WTC11 (cell line): ENCODE data around the gene AKR7A2. TPM values are rescaled to one million over a fixed set of nuclear protein-coding genes. Genes with fewer than 3 reads are reported as not detected.
A peak's percentile ranks its signal among the peaks of the same experiment; 100 is the strongest.

Source experiments
- ATAC-seq: fragments of 200-7000 bp; cut with Tn5 transposase; 2 replicates; pipeline ENCODE4 v1.10.0; 2021; ENCODE audit warnings: mild to moderate bottlenecking, moderate library complexity
- CTCF ChIA-PET: fragments of 300-600 bp; sonication (Branson Sonifier 250); formaldehyde crosslinking; loops from one replicate; lab custom pipeline; 2021; ENCODE audit warnings: antibody characterized with exemption; lab: Charles Lee
- POLR2A ChIA-PET: fragments of 350-600 bp; sonication (Branson Sonifier 250); formaldehyde crosslinking; loops from one replicate; lab custom pipeline; 2021; ENCODE audit warnings: antibody characterized with exemption; lab: Charles Lee
- DNase-seq: peaks from one replicate; pipeline ENCODE4 v3.0.0; 2021; ENCODE audit warnings: low spot score
- H3K27ac Mint-ChIP-seq: 2 replicates; pipeline ENCODE4 v1.8.0; 2021; ENCODE audit warnings: mixed read lengths
- H3K27me3 Mint-ChIP-seq: 2 replicates; pipeline ENCODE4 v1.8.0; 2021; ENCODE audit warnings: low read depth, mild to moderate bottlenecking, moderate library complexity, mixed read lengths
- H3K36me3 Mint-ChIP-seq: 2 replicates; pipeline ENCODE4 v1.8.0; 2021; ENCODE audit warnings: mixed read lengths
- H3K4me1 Mint-ChIP-seq: 2 replicates; pipeline ENCODE4 v1.8.0; 2022; ENCODE audit warnings: mixed read lengths
- H3K4me3 Mint-ChIP-seq: 2 replicates; pipeline ENCODE4 v1.8.0; 2021; ENCODE audit warnings: mild to moderate bottlenecking, moderate library complexity, mixed read lengths
- H3K9me3 Mint-ChIP-seq: 2 replicates; pipeline ENCODE4 v1.8.0; 2021; ENCODE audit warnings: mixed read lengths
- CREM ChIP-seq: sonication (generic); formaldehyde crosslinking; IDR thresholded peaks from 2 replicates; pipeline ENCODE4 v1.8.1; 2022; ENCODE audit warnings: mild to moderate bottlenecking, missing genetic modification reagents, moderate library complexity
- ETV6 ChIP-seq: sonication (generic); formaldehyde crosslinking; IDR thresholded peaks from 2 replicates; pipeline ENCODE4 v1.8.1; 2022; ENCODE audit warnings: mild to moderate bottlenecking, missing genetic modification reagents
- FOXJ3 ChIP-seq: sonication (generic); formaldehyde crosslinking; IDR thresholded peaks from 2 replicates; pipeline ENCODE4 v1.9.0; 2021; ENCODE audit warnings: missing genetic modification reagents, mild to moderate bottlenecking, borderline replicate concordance
- GTF2I ChIP-seq: fragments of 250-450 bp; sonication (Bioruptor Pico); conservative IDR thresholded peaks from 2 replicates; pipeline ENCODE4 v1.4.0; 2021; ENCODE audit warnings: mild to moderate bottlenecking
- MXD4 ChIP-seq: fragments of 250-450 bp; sonication (Bioruptor Pico); IDR thresholded peaks from 2 replicates; pipeline ENCODE4 v1.8.0; 2021; ENCODE audit warnings: mild to moderate bottlenecking, moderate library complexity, borderline replicate concordance
- MYBL2 ChIP-seq: sonication (generic); formaldehyde crosslinking; IDR thresholded peaks from 2 replicates; pipeline ENCODE4 v1.8.1; 2023; ENCODE audit warnings: mild to moderate bottlenecking, moderate library complexity, missing genetic modification reagents
- NFE2L1 ChIP-seq: sonication (generic); formaldehyde crosslinking; IDR thresholded peaks from 2 replicates; pipeline ENCODE4 v1.8.1; 2023; ENCODE audit warnings: missing genetic modification reagents
- NFYB ChIP-seq: sonication (generic); formaldehyde crosslinking; conservative IDR thresholded peaks from 2 replicates; pipeline ENCODE4 v1.8.0; 2022; ENCODE audit warnings: low read depth, missing genetic modification reagents
- PRRX2 ChIP-seq: fragments of 250-450 bp; sonication (Bioruptor Pico); IDR thresholded peaks from 2 replicates; pipeline ENCODE4 v1.8.0; 2021; ENCODE audit warnings: mild to moderate bottlenecking
- RELA ChIP-seq: sonication (generic); formaldehyde crosslinking; IDR thresholded peaks from 2 replicates; pipeline ENCODE4 v1.8.1; 2022; ENCODE audit warnings: missing genetic modification reagents, mild to moderate bottlenecking, borderline replicate concordance
- SOX15 ChIP-seq: fragments of 250-450 bp; sonication (Bioruptor Pico); IDR thresholded peaks from 2 replicates; pipeline ENCODE4 v1.9.0; 2021; ENCODE audit warnings: mild to moderate bottlenecking
- SP1 ChIP-seq: sonication (generic); formaldehyde crosslinking; conservative IDR thresholded peaks from 2 replicates; pipeline ENCODE4 v1.8.1; 2022; ENCODE audit warnings: missing genetic modification reagents
- TCF7 ChIP-seq: sonication (generic); formaldehyde crosslinking; IDR thresholded peaks from 2 replicates; pipeline ENCODE4 v1.8.0; 2022; ENCODE audit warnings: mild to moderate bottlenecking, low read depth, missing genetic modification reagents, moderate library complexity
- ZBTB21 ChIP-seq: sonication (generic); formaldehyde crosslinking; IDR thresholded peaks from 2 replicates; pipeline ENCODE4 v1.8.1; 2023; ENCODE audit warnings: mild to moderate bottlenecking, missing genetic modification reagents, borderline replicate concordance
- ZNF263 ChIP-seq: sonication (generic); formaldehyde crosslinking; IDR thresholded peaks from 2 replicates; pipeline ENCODE4 v1.8.1; 2022; ENCODE audit warnings: low read depth, mild to moderate bottlenecking, moderate library complexity, missing genetic modification reagents
- ZNF317 ChIP-seq: sonication (generic); formaldehyde crosslinking; IDR thresholded peaks from 2 replicates; pipeline ENCODE4 v1.8.1; 2023; ENCODE audit warnings: low read depth, mild to moderate bottlenecking, moderate library complexity, missing genetic modification reagents, borderline replicate concordance
- ZNF416 ChIP-seq: fragments of 250-450 bp; sonication (Bioruptor Pico); IDR thresholded peaks from 2 replicates; pipeline ENCODE4 v1.9.0; 2021; ENCODE audit warnings: mild to moderate bottlenecking, inconsistent platforms
- ZNF423 ChIP-seq: fragments of 250-450 bp; sonication (Bioruptor Pico); IDR thresholded peaks from 2 replicates; pipeline ENCODE4 v2.1.2; 2022; ENCODE audit warnings: mild to moderate bottlenecking, moderate library complexity
- total RNA-seq: library from RNA; stranded (reverse); gene quantifications from 3 replicates; pipeline ENCODE4 v1.2.3, GENCODE V29; 2021
- TF ChIP-seq, protein P1 (sequence below): fragments of 250-450 bp; sonication (Bioruptor Pico); IDR thresholded peaks from 2 replicates; pipeline ENCODE4 v2.1.2; 2022; ENCODE audit warnings: mild to moderate bottlenecking, moderate library complexity
- TF ChIP-seq, protein P2 (sequence below): fragments of 250-450 bp; sonication (Bioruptor Pico); IDR thresholded peaks from 2 replicates; pipeline ENCODE4 v1.9.0; 2021; ENCODE audit warnings: moderate library complexity, mild to moderate bottlenecking, inconsistent platforms, borderline replicate concordance
- TF ChIP-seq, protein P3 (sequence below): fragments of 250-450 bp; sonication (Bioruptor Pico); IDR thresholded peaks from 2 replicates; pipeline ENCODE4 v1.9.0; 2021; ENCODE audit warnings: mild to moderate bottlenecking

The AKR7A2 gene
- total RNA-seq, 1 experiment from 2014 or later: 43.4 TPM

DNA sequence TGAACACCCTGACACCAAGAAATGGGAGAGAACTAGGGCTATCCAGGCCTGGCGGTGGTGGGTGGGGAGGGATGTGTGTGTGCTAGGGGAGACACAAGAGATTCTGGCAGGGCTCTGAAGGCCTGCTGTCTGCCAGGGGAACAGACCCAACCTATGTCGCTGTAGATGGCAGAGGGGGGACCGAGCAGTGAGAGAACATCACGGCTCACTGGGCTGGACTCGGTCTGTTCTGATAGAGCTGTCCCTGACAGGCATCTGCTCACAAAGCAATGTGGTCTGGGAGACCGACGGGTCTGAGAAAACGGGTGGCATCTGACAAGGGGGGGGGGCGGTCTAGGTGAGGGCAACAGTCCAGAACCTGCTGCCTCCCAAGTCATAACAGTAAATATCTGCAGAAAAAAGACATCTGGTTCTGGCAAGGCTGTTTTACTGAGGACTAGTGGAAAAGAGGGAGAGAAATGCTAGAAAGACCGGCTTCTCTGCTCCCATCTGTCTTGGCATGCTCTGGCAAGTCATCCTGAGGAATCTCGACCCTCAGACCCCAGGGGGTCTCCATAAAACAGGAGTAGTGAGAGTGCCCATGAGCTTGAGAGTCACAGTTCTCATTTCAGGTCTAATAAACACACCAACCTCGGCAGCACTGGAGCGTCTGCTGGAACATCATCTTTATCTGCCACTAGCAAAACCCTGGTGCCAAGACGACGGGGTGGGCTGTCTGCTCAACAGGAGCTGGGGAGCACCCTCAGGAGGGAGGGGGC, 36.7 kb upstream of the AKR7A2 start (continued):
- TF ChIP-seq, protein P1, sequence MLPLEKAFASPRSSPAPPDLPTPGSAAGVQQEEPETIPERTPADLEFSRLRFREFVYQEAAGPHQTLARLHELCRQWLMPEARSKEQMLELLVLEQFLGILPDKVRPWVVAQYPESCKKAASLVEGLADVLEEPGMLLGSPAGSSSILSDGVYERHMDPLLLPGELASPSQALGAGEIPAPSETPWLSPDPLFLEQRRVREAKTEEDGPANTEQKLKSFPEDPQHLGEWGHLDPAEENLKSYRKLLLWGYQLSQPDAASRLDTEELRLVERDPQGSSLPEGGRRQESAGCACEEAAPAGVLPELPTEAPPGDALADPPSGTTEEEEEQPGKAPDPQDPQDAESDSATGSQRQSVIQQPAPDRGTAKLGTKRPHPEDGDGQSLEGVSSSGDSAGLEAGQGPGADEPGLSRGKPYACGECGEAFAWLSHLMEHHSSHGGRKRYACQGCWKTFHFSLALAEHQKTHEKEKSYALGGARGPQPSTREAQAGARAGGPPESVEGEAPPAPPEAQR (CRISPR knock-in tag): no peak
- TF ChIP-seq GTF2I (CRISPR knock-in tag) (no peak), MYBL2 (CRISPR knock-in tag) (no peak), NFE2L1 (CRISPR knock-in tag) (no peak), ZNF263 (no peak), TCF7 (CRISPR knock-in tag) (no peak)

DNA sequence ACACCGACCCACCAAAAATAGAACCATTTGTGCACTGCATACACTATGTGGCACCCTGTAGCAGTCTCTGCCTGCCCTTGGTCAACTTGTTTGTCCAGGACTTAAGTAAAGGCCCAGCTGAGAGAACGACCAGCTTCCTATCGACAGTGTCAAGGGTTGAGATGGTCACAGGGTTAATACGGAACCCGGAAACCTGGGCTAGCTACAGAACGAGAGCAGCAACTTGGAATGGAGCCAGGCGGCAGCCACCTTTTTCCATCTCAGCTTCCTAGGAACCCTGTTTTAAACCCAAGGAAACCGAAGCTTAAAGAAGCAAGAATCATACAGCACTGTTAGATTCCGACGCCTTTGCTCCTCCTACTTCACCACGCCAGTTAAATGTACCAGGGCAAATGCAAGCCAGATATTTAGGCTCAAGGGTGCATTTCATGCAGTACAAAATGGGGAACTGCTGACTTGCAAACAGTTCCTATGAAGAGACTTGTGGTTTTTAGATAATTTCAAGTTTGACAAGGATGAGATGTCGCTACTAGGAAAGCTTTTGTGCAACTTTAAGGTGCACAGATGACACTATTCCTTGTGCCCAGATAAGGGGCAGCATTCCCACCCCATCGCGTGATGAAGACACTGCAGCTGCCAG, 35.7 kb upstream of the AKR7A2 start:
- Mint-ChIP-seq H3K9me3 (no peaks in the 10 kb centered on the region), H3K27ac (no peak overlapping the region)
- CTCF ChIA-PET: interaction anchor here (1.1 to 2.0 kb wide), 3 partner anchors 13 to 306 kb away, joined by 4 to 5 read pairs (median 4); no protein-coding TSS in a partner anchor

DNA sequence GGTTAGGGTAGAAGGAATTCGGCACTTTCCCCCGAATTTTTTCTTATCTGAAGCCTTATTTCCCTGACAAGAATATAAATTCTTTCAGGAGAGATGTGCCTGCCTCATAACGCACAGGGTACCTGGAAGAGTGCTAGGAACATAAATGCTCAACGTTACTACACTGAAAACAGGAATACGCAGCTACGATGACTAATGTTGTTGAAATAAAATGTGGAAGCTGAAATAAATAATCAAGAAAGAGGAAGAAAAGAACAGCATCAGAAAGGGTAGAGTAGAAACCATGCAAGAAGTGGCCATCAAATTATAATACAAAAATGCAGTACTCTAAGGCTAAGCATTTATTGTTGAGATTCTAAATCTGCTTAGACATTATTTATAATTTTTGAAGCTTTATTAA, 34.1 kb upstream of the AKR7A2 start:
- no peak for ATAC-seq
- no peak for DNase-seq
- TF ChIP-seq ZBTB21 (CRISPR knock-in tag): no peak
- TF ChIP-seq, protein P1 (CRISPR knock-in tag): no peak
- H3K4me3 Mint-ChIP-seq: no peak overlapping the region
- no peaks in the 10 kb centered on the region for H3K9me3 Mint-ChIP-seq
- peak overlapping the region; percentile 19; the same call in 1 of the 2 replicates for H3K27ac Mint-ChIP-seq
- POLR2A ChIA-PET: no interaction called here
- CTCF ChIA-PET: interaction anchor here (0.6 to 2.3 kb wide), 5 partner anchors 40 to 316 kb away, joined by 3 to 14 read pairs (median 3); no protein-coding TSS in a partner anchor
- peaks cover 17% of the 10 kb centered on the region for H3K36me3 Mint-ChIP-seq
- H3K27me3 Mint-ChIP-seq: no peaks in the 10 kb centered on the region
- H3K4me1 Mint-ChIP-seq: peaks cover 10% of the 10 kb centered on the region

More for the DNA sequence above, 35.7 kb upstream of the AKR7A2 start:
- POLR2A ChIA-PET: no interaction called here
- H3K36me3 Mint-ChIP-seq: peaks cover 26% of the 10 kb centered on the region
- TF ChIP-seq, protein P1 (CRISPR knock-in tag): no peak
- TF ChIP-seq MXD4 (no peak), PRRX2 (CRISPR knock-in tag) (no peak), SOX15 (CRISPR knock-in tag) (no peak), ZNF416 (CRISPR knock-in tag) (no peak), SP1 (CRISPR knock-in tag) (no peak)
- TF ChIP-seq, protein P2, sequence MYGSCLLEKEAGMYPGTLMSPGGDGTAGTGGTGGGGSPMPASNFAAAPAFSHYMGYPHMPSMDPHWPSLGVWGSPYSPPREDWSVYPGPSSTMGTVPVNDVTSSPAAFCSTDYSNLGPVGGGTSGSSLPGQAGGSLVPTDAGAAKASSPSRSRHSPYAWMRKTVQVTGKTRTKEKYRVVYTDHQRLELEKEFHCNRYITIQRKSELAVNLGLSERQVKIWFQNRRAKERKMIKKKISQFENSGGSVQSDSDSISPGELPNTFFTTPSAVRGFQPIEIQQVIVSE (CRISPR knock-in tag): no peak
- H3K4me3 Mint-ChIP-seq: no peak overlapping the region
- DNase-seq (no peak), ATAC-seq (no peak)
- peaks cover 4% of the 10 kb centered on the region for H3K4me1 Mint-ChIP-seq
- H3K27me3 Mint-ChIP-seq: no peaks in the 10 kb centered on the region

DNA sequence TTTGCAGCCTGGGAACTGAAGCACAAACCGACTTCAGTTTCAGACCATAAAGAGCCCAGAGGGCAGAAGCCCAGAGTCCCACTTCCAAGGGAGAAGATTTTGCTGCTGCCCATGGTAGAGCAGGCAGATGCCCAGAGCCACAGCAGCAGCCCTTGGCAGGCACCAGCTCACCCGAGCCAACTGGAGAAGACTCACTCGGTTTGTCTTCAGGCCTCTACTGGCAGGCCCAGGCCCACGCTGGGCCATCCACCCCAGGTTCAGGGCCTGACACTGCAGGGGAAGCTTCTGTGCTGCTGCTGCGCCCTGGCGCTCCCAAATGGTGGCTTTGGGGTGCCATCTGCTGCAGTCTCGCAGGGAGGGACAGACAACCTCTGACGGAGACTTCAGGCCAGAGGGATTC, 33.4 kb upstream of the AKR7A2 start:
- POLR2A ChIA-PET: no interaction called here
- Mint-ChIP-seq H3K9me3 (no peaks in the 10 kb centered on the region), H3K4me1 (peaks cover 14% of the 10 kb centered on the region), H3K4me3 (no peak overlapping the region), H3K27me3 (no peaks in the 10 kb centered on the region), H3K27ac (peak overlapping the region; percentile 65), H3K36me3 (peaks cover 15% of the 10 kb centered on the region)
- TF ChIP-seq ZNF317 (CRISPR knock-in tag): no peak
- no peak for TF ChIP-seq ETV6 (CRISPR knock-in tag)
- no peak for TF ChIP-seq ZBTB21 (CRISPR knock-in tag)
- no peak for TF ChIP-seq RELA (CRISPR knock-in tag)
- TF ChIP-seq NFYB (CRISPR knock-in tag): no peak
- TF ChIP-seq FOXJ3 (CRISPR knock-in tag): no peak
- TF ChIP-seq CREM (CRISPR knock-in tag): no peak
- TF ChIP-seq, protein P3, sequence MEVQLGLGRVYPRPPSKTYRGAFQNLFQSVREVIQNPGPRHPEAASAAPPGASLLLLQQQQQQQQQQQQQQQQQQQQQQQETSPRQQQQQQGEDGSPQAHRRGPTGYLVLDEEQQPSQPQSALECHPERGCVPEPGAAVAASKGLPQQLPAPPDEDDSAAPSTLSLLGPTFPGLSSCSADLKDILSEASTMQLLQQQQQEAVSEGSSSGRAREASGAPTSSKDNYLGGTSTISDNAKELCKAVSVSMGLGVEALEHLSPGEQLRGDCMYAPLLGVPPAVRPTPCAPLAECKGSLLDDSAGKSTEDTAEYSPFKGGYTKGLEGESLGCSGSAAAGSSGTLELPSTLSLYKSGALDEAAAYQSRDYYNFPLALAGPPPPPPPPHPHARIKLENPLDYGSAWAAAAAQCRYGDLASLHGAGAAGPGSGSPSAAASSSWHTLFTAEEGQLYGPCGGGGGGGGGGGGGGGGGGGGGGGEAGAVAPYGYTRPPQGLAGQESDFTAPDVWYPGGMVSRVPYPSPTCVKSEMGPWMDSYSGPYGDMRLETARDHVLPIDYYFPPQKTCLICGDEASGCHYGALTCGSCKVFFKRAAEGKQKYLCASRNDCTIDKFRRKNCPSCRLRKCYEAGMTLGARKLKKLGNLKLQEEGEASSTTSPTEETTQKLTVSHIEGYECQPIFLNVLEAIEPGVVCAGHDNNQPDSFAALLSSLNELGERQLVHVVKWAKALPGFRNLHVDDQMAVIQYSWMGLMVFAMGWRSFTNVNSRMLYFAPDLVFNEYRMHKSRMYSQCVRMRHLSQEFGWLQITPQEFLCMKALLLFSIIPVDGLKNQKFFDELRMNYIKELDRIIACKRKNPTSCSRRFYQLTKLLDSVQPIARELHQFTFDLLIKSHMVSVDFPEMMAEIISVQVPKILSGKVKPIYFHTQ (CRISPR knock-in tag): no peak
- TF ChIP-seq ZNF423 (CRISPR knock-in tag): no peak
- DNase-seq (no peak), ATAC-seq (no peak)
- CTCF ChIA-PET: interaction anchor here (0.9 to 2.8 kb wide), 10 partner anchors 8 to 438 kb away, joined by 3 to 14 read pairs (median 5); no protein-coding TSS in a partner anchor
